ENCODE data around the gene CCR5. TPM values are rescaled to one million over a fixed set of nuclear protein-coding genes. Genes with fewer than 3 reads are reported as not detected.
"Not testable (repeated sequence)": the region's sequence is repeated elsewhere in the genome, so short reads cannot be mapped to it uniquely, and the experiment has no call there.

Gene CCR5
- total and polyA plus RNA-seq, 9 of the 15 experiments (the other 6 are each of a cell fraction or from before 2014, with no cell fraction given), result not detected

GRCh38 chr3:46388847-46389246, 18.1 kb downstream of the CCR5 start:
- BruUV-seq (replicated peaks), result not testable (repeated sequence)

GRCh38 chr3:46389306-46389705, 18.6 kb downstream of the CCR5 start:
- no peak overlapping the region for H3K9ac ChIP-seq (ENCODE audit: insufficient read depth in 1 of 2, low read depth in 2 of 2, low read length in 2 of 2)
- ChIA-PET POLR2A (interaction anchor here (0.6 to 0.9 kb wide), 3 partner anchors 18 to 881 kb away, joined by 3 read pairs; partner anchors contain the start of genes CCR5AS and CCRL2), CTCF (ENCODE audit: low intra/inter-chr PET ratio) (no interaction called here)
- WGBS (ENCODE audit: insufficient coverage, low coverage, missing lambda C conversion rate), result 10% methylated on average over 6 of the region's 6 CpGs
- H3K79me2 ChIP-seq (ENCODE audit: control insufficient read depth, insufficient read depth, low read length), result no peaks in the 10 kb centered on the region
- H3K9me1 ChIP-seq (ENCODE audit: control insufficient read depth, insufficient read depth, low read length), result no peaks in the 10 kb centered on the region
- peaks cover 2 to 9% of the 10 kb centered on the region in 2 experiments; a peak in 2 of 5 replicates for H3K27me3 ChIP-seq (ENCODE audit: control insufficient read depth in 2 of 2, insufficient read depth in 2 of 2, low read length in 2 of 2)
- H4K20me1 ChIP-seq (replicated peaks; ENCODE audit: control insufficient read depth, insufficient read depth, low read length), result no peaks in the 10 kb centered on the region
- DNase-seq (ENCODE audit: extremely low read depth in 1 of 4, low spot score in 3 of 4) (no peak), FAIRE-seq (no peak), ATAC-seq (no peak)
- no peak overlapping the region for H3K4me3 ChIP-seq
- TF ChIP-seq SMAD4 (CRISPR knock-in tag; conservative IDR thresholded peaks at IDR 0.05) (peak; percentile 36; the same call in 1 of the 2 replicates), KDM5B (IDR thresholded peaks at IDR 0.05; ENCODE audit: insufficient replicate concordance, low read depth, low read length) (no peak), CBFA2T3 (IDR thresholded peaks at IDR 0.05) (peak; percentile 63), MEIS2 (IDR thresholded peaks at IDR 0.05; ENCODE audit: partially characterized antibody) (peak; percentile 3), YBX1 (IDR thresholded peaks at IDR 0.05) (no peak), TCF3 (CRISPR knock-in tag; IDR thresholded peaks at IDR 0.05) (peak; percentile 29; the same call in 1 of the 2 replicates), GATAD2A (IDR thresholded peaks at IDR 0.05) (no peak), COPS2 (conservative IDR thresholded peaks at IDR 0.05) (no peak), BACH1 (tag; IDR thresholded peaks at IDR 0.05) (no peak), CBFA2T2 (conservative IDR thresholded peaks at IDR 0.05) (peak; percentile 39)
- no peak overlapping the region for H3K27ac ChIP-seq (ENCODE audit: extremely low read depth, low read depth, low read length)
- BruUV-seq (replicated peaks), result no TSS peak
- H3K9me3 ChIP-seq (replicated peaks; ENCODE audit: control insufficient read depth, insufficient read depth, low read depth, low read length), result no peaks in the 10 kb centered on the region
- H3K4me1 ChIP-seq (replicated peaks in 1 of 2; ENCODE audit: control insufficient read depth in 2 of 2, insufficient read depth in 2 of 2, low read length in 2 of 2), result peaks cover 0 to 25% of the 10 kb centered on the region in 2 experiments; a peak in 4 of 5 replicates
- in situ Hi-C loops (cut with MboI) (no loop called here), intact Hi-C loops (cut with micrococcal nuclease) (no loop called here)
- no peak overlapping the region for H3K4me2 ChIP-seq (ENCODE audit: insufficient read depth, low read length)
- no peaks in the 10 kb centered on the region for H3K36me3 ChIP-seq (ENCODE audit: control insufficient read depth, insufficient read depth, low read length)
- no peak overlapping the region for H2AFZ ChIP-seq (ENCODE audit: low read depth, low read length)

More at GRCh38 chr3:46388847-46389246, 18.1 kb downstream of the CCR5 start:
- 15% methylated on average over 4 of the region's 4 CpGs for WGBS (ENCODE audit: insufficient coverage, low coverage, missing lambda C conversion rate)
- H3K9me1 ChIP-seq (ENCODE audit: control insufficient read depth, insufficient read depth, low read length); H3K9me3 ChIP-seq (replicated peaks; ENCODE audit: control insufficient read depth, insufficient read depth, low read depth, low read length); FAIRE-seq; H3K27ac ChIP-seq (ENCODE audit: extremely low read depth, low read depth, low read length); ATAC-seq; DNase-seq (ENCODE audit: extremely low read depth in 1 of 4, low spot score in 3 of 4); H2AFZ ChIP-seq (ENCODE audit: low read depth, low read length); H3K4me2 ChIP-seq (ENCODE audit: insufficient read depth, low read length); CTCF ChIA-PET (ENCODE audit: low intra/inter-chr PET ratio); POLR2A ChIA-PET; H3K4me3 ChIP-seq; in situ Hi-C loops (cut with MboI); H3K9ac ChIP-seq (ENCODE audit: insufficient read depth in 1 of 2, low read depth in 2 of 2, low read length in 2 of 2); H4K20me1 ChIP-seq (replicated peaks; ENCODE audit: control insufficient read depth, insufficient read depth, low read length); H3K27me3 ChIP-seq (ENCODE audit: control insufficient read depth in 2 of 2, insufficient read depth in 2 of 2, low read length in 2 of 2); intact Hi-C loops (cut with micrococcal nuclease); H3K79me2 ChIP-seq (ENCODE audit: control insufficient read depth, insufficient read depth, low read length); H3K36me3 ChIP-seq (ENCODE audit: control insufficient read depth, insufficient read depth, low read length); TF ChIP-seq ATF3 (CRISPR knock-in tag; conservative IDR thresholded peaks at IDR 0.05): not testable (repeated sequence)
- TF ChIP-seq FOSL1 (tag; conservative IDR thresholded peaks at IDR 0.05) (peak; percentile 70), ATF3 (IDR thresholded peaks at IDR 0.05) (peak; percentile 47)
- peaks cover 0 to 24% of the 10 kb centered on the region in 2 experiments; a peak in 4 of 5 replicates for H3K4me1 ChIP-seq (replicated peaks in 1 of 2; ENCODE audit: control insufficient read depth in 2 of 2, insufficient read depth in 2 of 2, low read length in 2 of 2)

All from K562 (cell line).